Transverse colon (tissue), 3 donors: ENCODE results near the gene HOXB7.

Source experiments
- POLR2A ChIP-seq: fragments of 450-650 bp; IDR thresholded peaks from one replicate; pipeline ENCODE4 v1.6.1; 2016; ENCODE audit warnings: antibody characterized with exemption, mild to moderate bottlenecking, moderate library complexity
- TF ChIP-seq, protein P1 (sequence below), 5 experiments: fragments of 200-600 bp in 3 of 5; fragments of 450-650 bp in 2 of 5; sonication (generic) in 3 of 5; IDR thresholded peaks; 1 replicate in 2 of 5; 2 replicates in 3 of 5; pipeline ENCODE4 v1.5.1; 2016 to 2017; ENCODE audit warnings: antibody characterized with exemption in 5 of 5, inconsistent platforms in 3 of 5, mild to moderate bottlenecking in 2 of 5, moderate library complexity in 1 of 5

DNA sequence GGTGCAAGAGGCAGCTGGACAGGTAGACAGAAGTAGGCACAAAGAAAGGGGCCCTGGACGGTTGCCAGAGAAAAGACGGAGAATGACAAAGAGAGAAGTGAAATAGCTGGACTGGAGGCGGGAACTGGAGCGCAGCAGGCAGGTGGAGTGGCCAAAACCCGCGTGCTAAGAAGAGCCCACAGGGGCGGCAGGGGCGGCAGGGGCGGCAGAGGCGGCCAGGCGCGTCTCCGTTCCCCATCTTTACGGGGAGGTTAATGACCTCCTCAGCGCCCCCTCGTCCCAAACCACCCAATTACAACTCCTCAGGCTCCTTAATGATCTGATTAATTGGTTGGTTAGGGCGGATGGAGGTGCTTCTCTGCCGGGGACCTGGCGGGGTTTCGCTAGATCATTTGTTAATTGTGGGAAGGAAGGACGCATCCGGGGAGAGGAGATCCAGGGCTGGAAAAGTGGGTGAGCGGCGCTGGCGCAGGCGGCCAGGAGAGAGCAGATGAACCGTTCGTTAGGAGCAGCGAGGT lies 30.8 kb upstream of the HOXB7 start:
- no peak for TF ChIP-seq POLR2A
- TF ChIP-seq, protein P1, sequence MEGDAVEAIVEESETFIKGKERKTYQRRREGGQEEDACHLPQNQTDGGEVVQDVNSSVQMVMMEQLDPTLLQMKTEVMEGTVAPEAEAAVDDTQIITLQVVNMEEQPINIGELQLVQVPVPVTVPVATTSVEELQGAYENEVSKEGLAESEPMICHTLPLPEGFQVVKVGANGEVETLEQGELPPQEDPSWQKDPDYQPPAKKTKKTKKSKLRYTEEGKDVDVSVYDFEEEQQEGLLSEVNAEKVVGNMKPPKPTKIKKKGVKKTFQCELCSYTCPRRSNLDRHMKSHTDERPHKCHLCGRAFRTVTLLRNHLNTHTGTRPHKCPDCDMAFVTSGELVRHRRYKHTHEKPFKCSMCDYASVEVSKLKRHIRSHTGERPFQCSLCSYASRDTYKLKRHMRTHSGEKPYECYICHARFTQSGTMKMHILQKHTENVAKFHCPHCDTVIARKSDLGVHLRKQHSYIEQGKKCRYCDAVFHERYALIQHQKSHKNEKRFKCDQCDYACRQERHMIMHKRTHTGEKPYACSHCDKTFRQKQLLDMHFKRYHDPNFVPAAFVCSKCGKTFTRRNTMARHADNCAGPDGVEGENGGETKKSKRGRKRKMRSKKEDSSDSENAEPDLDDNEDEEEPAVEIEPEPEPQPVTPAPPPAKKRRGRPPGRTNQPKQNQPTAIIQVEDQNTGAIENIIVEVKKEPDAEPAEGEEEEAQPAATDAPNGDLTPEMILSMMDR (IDR thresholded peaks at IDR 0.05) = no peak
